Astrocyte (in vitro differentiated cells and primary cell): ENCODE measurements around the gene STXBP5. TPM values are rescaled to one million over a fixed set of nuclear protein-coding genes. Genes with fewer than 3 reads are reported as not detected.

Experiments used
- DNase-seq: peaks from one replicate; pipeline ENCODE4 v3.0.0-alpha.2; 2010; ENCODE audit warnings: low read depth
- FAIRE-seq: peaks from 2 replicates; lab custom pipeline; 2011; peaks lifted over from hg19 to GRCh38; lab: Jason Lieb, UNC
- H2AFZ ChIP-seq: 2 replicates; pipeline ENCODE4 v1.6.0; 2012; ENCODE audit warnings: low read depth, low read length, inconsistent platforms
- H3K27ac ChIP-seq: 2 replicates; pipeline ENCODE4 v1.5.1; 2011; ENCODE audit warnings: low read depth, low read length, inconsistent platforms
- H3K27me3 ChIP-seq: 2 replicates; pipeline ENCODE4 v1.6.0; 2011; ENCODE audit warnings: low read length, inconsistent platforms; ENCODE audit not compliant: insufficient read depth
- H3K36me3 ChIP-seq: 2 replicates; pipeline ENCODE4 v1.5.1; 2011; ENCODE audit warnings: low read length, inconsistent platforms; ENCODE audit not compliant: insufficient read depth
- H3K4me1 ChIP-seq: 2 replicates; pipeline ENCODE4 v1.5.1; 2011; ENCODE audit warnings: low read length, inconsistent platforms; ENCODE audit not compliant: insufficient read depth
- H3K4me2 ChIP-seq: 2 replicates; pipeline ENCODE4 v1.6.0; 2012; ENCODE audit warnings: low read length, inconsistent platforms
- H3K4me3 ChIP-seq: 2 replicates; pipeline ENCODE4 v1.5.1; 2011; ENCODE audit warnings: low read depth, mild to moderate bottlenecking, low read length, inconsistent platforms; ENCODE audit not compliant: insufficient read depth
- H3K79me2 ChIP-seq: 2 replicates; pipeline ENCODE4 v1.6.0; 2012; ENCODE audit warnings: mild to moderate bottlenecking, low read length, inconsistent platforms; ENCODE audit not compliant: insufficient read depth
- H3K9ac ChIP-seq: 2 replicates; pipeline ENCODE4 v1.6.0; 2012; ENCODE audit warnings: mild to moderate bottlenecking, low read length, inconsistent platforms
- H3K9me3 ChIP-seq: 2 replicates; pipeline ENCODE4 v1.5.1; 2012; ENCODE audit warnings: low read depth, mild to moderate bottlenecking, low read length, inconsistent platforms; ENCODE audit not compliant: insufficient read depth
- H4K20me1 ChIP-seq: 2 replicates; pipeline ENCODE4 v1.6.0; 2012; ENCODE audit warnings: low read length, inconsistent platforms; ENCODE audit not compliant: insufficient read depth
- H3K27ac Mint-ChIP-seq: one replicate; pipeline ENCODE4 v1.8.0; 2021; ENCODE audit warnings: mild to moderate bottlenecking, mixed read lengths; ENCODE audit not compliant: unreplicated experiment
- H3K27me3 Mint-ChIP-seq: one replicate; pipeline ENCODE4 v1.8.0; 2021; ENCODE audit warnings: low read depth, mixed read lengths; ENCODE audit not compliant: unreplicated experiment
- H3K36me3 Mint-ChIP-seq: one replicate; pipeline ENCODE4 v1.8.0; 2021; ENCODE audit warnings: low read depth, mixed read lengths; ENCODE audit not compliant: unreplicated experiment
- H3K4me1 Mint-ChIP-seq: one replicate; pipeline ENCODE4 v1.8.0; 2021; ENCODE audit warnings: low read depth, mixed read lengths; ENCODE audit not compliant: unreplicated experiment
- H3K4me3 Mint-ChIP-seq: one replicate; pipeline ENCODE4 v1.8.0; 2021; ENCODE audit warnings: mild to moderate bottlenecking, moderate library complexity, mixed read lengths; ENCODE audit not compliant: unreplicated experiment
- H3K9me3 Mint-ChIP-seq: one replicate; pipeline ENCODE4 v1.8.0; 2021; ENCODE audit warnings: mild to moderate bottlenecking, mixed read lengths; ENCODE audit not compliant: unreplicated experiment
- CTCF ChIP-seq: IDR thresholded peaks from 2 replicates; pipeline ENCODE4 v1.5.1; 2011; ENCODE audit warnings: low read depth, mild to moderate bottlenecking, inconsistent platforms, low read length, moderate library complexity; ENCODE audit not compliant: insufficient read depth
- EZH2 ChIP-seq: IDR thresholded peaks from 2 replicates; pipeline ENCODE4 v1.6.1; 2012; ENCODE audit warnings: mild to moderate bottlenecking, low read length, inconsistent platforms; ENCODE audit not compliant: insufficient read depth
- total RNA-seq: library from RNA; stranded (reverse); gene quantifications from 2 replicates; pipeline ENCODE4 v1.2.1, GENCODE V29; 2021

The STXBP5 gene
- total RNA-seq, 1 donor from 2014 or later = 25.7 TPM

DNA sequence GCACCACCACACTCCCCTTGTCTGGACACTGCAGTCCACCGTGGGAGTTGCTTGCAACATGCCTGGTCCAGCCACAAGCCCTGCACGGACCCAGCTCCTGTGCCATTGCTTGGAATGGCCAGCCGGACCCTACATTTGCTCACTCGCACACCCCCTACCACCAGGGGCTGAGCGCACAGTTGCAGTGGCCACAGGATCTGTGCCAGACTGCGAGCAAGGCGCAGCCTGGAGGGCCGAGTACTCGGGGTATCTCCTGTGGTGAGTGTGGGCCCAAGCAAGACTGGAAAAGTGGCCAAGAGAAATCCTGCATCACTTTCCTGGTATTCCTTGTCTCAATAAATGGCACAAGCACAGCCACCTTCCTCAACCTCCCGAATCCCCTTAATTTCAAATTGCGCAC is 218.9 kb downstream of the STXBP5 start:
- H4K20me1 ChIP-seq = no peaks in the 10 kb centered on the region
- Mint-ChIP-seq H3K27me3 (peaks cover 3% of the 10 kb centered on the region), H3K4me3 (no peak overlapping the region), H3K36me3 (peaks cover 2% of the 10 kb centered on the region), H3K27ac (no peak overlapping the region), H3K4me1 (peaks cover 4% of the 10 kb centered on the region), H3K9me3 (peaks cover 9% of the 10 kb centered on the region)
- DNase-seq (no peak), FAIRE-seq (no peak)
- no peaks in the 10 kb centered on the region for H3K79me2 ChIP-seq
- H3K4me1 ChIP-seq = no peaks in the 10 kb centered on the region
- no peak overlapping the region for H3K27ac ChIP-seq
- no peaks in the 10 kb centered on the region for H3K36me3 ChIP-seq
- no peak overlapping the region for H3K4me3 ChIP-seq
- no peaks in the 10 kb centered on the region for H3K9me3 ChIP-seq
- no peak overlapping the region for H2AFZ ChIP-seq
- no peaks in the 10 kb centered on the region for H3K27me3 ChIP-seq
- TF ChIP-seq CTCF = no peak
- no peak for TF ChIP-seq EZH2
- no peak overlapping the region for H3K9ac ChIP-seq
- H3K4me2 ChIP-seq = no peak overlapping the region

DNA sequence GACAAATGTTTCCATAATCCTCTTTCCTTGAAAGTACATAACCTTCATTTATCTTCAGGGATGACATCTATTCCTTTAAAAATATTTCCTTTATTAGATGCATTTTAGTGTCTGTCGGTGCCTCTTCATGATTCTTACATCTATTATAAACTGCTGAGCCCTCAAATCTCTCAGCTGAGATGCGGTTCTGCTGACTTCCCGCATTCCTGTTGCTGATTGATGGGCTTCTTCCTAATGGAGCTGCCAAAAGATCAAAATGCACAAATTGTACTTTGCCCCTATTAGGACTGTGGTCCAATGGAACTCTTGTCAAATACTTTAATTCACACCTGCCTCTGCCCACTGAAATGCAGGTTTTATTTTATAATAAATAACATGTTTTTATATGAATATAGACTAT is 225.6 kb downstream of the STXBP5 start:
- TF ChIP-seq EZH2 (no peak), CTCF (no peak)
- Histone ChIP-seq H3K79me2 (no peaks in the 10 kb centered on the region), H3K9ac (no peak overlapping the region), H3K4me1 (no peaks in the 10 kb centered on the region), H4K20me1 (no peaks in the 10 kb centered on the region), H3K4me3 (no peak overlapping the region), H3K27ac (no peak overlapping the region), H3K4me2 (no peak overlapping the region), H3K36me3 (no peaks in the 10 kb centered on the region), H3K27me3 (no peaks in the 10 kb centered on the region), H3K9me3 (no peaks in the 10 kb centered on the region), H2AFZ (no peak overlapping the region)
- DNase-seq = no peak
- Mint-ChIP-seq H3K9me3 (peaks cover 5% of the 10 kb centered on the region), H3K36me3 (no peaks in the 10 kb centered on the region), H3K4me1 (peaks cover 3% of the 10 kb centered on the region), H3K27ac (no peak overlapping the region), H3K4me3 (no peak overlapping the region), H3K27me3 (peaks cover 2% of the 10 kb centered on the region)
- no peak for FAIRE-seq

DNA sequence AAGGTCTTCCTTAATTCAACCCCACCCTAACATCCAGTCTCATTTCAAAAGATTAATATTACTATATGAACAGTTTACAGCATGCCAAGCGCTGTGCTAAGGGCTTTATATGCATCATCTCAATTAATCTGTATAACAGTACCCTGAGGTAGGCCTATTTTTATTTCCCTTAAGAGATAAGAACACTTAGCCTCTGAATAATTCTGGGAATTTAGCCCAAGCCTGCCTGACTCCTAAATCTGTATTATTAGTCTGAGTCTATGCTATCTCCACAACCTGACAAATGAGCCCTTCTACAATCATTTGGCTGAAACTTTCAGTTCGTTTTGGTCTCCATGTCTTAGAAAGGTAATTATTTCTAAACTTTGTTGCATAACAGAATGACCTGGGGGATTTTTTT is 226.6 kb downstream of the STXBP5 start:
- no peak for DNase-seq
- Histone ChIP-seq H3K9me3 (no peaks in the 10 kb centered on the region), H4K20me1 (no peaks in the 10 kb centered on the region), H3K27ac (no peak overlapping the region), H3K79me2 (no peaks in the 10 kb centered on the region), H2AFZ (no peak overlapping the region), H3K27me3 (no peaks in the 10 kb centered on the region), H3K36me3 (no peaks in the 10 kb centered on the region), H3K4me1 (no peaks in the 10 kb centered on the region), H3K9ac (no peak overlapping the region), H3K4me3 (no peak overlapping the region), H3K4me2 (no peak overlapping the region)
- Mint-ChIP-seq H3K27ac (no peak overlapping the region), H3K27me3 (peaks cover 2% of the 10 kb centered on the region), H3K4me1 (peaks cover 10% of the 10 kb centered on the region), H3K9me3 (no peaks in the 10 kb centered on the region), H3K4me3 (no peak overlapping the region), H3K36me3 (no peaks in the 10 kb centered on the region)
- no peak for TF ChIP-seq EZH2
- no peak for TF ChIP-seq CTCF
- no peak for FAIRE-seq
